PFSK-1 (cell line): Measurements from ENCODE around the gene DTX3.

ENCODE experiments used
- FOXP2 ChIP-seq: optimal IDR thresholded peaks from 2 replicates; pipeline ENCODE3; 2011; ENCODE audit warnings: borderline replicate concordance, control low read depth, inconsistent platforms; ENCODE audit not compliant: insufficient read depth; ENCODE audit errors: extremely low read length, extremely low read depth
- POLR2AphosphoS5 ChIP-seq: IDR thresholded peaks from 2 replicates; pipeline ENCODE4 v1.6.1; 2012; ENCODE audit warnings: low read depth, mild to moderate bottlenecking, control low read depth, low read length, moderate library complexity
- REST ChIP-seq, 2 experiments: IDR thresholded peaks; 2 replicates each; pipeline versions ENCODE4 v1.6.1 to v1.8.0; 2011 to 2012; ENCODE audit warnings: low read depth in 2 of 2, low read length in 2 of 2, control low read depth in 1 of 2, inconsistent platforms in 1 of 2, mild to moderate bottlenecking in 1 of 2, moderate library complexity in 1 of 2; ENCODE audit not compliant: insufficient read depth in 1 of 2
- SIN3A ChIP-seq: IDR thresholded peaks from 2 replicates; pipeline ENCODE4 v1.6.1; 2012; ENCODE audit warnings: mild to moderate bottlenecking, low read length, moderate library complexity, borderline replicate concordance; ENCODE audit not compliant: insufficient read depth
- TAF1 ChIP-seq: IDR thresholded peaks from 2 replicates; pipeline ENCODE4 v1.6.1; 2012; ENCODE audit warnings: low read length, control low read depth, borderline replicate concordance; ENCODE audit not compliant: insufficient read depth

GRCh38 chr12:57590864-57591781 lies 13.5 kb upstream of the DTX3 start, which contains the start of gene PIP4K2C:
- TF ChIP-seq POLR2AphosphoS5 (peak; percentile 46), REST (IDR thresholded peaks at IDR 0.05; ENCODE audit: insufficient read depth in 1 of 2, low read depth in 2 of 2, low read length in 2 of 2) (no peak), SIN3A (peak; percentile 36; the same call in 1 of the 2 replicates), TAF1 (0 out of 2 replicates have a peak, but pooled peaks have one; percentile 16), FOXP2 (peak; percentile 85)
